ENCODE measurements around the gene ABHD12. TPM values are rescaled to one million over a fixed set of nuclear protein-coding genes. Genes with fewer than 3 reads are reported as not detected.

Gene ABHD12
- total and polyA plus RNA-seq, 10 of the 15 experiments (the other 5 are each of a cell fraction or from before 2014, with no cell fraction given), result 1.5 to 61.8 (median 26.7) TPM

- ChIA-PET POLR2A (no interaction called here), SMC1A (ENCODE audit: uncharacterized antibody, unreplicated experiment) (interaction anchor here (1.1 to 1.6 kb wide), 2 partner anchors 9 to 29 kb away, joined by 3 read pairs; no protein-coding TSS in a partner anchor), RAD21 (ENCODE audit: unreplicated experiment) (no interaction called here), CTCF (no interaction called here)
- ATAC-seq, result no peak
- Histone ChIP-seq H3K27me3 (replicated peaks in 1 of 2; ENCODE audit: control insufficient read depth in 2 of 2, insufficient read depth in 2 of 2, low read length in 1 of 2) (no peaks in the 10 kb centered on the region), H3K4me3 (no peak overlapping the region), H3K9me3 (replicated peaks; ENCODE audit: control insufficient read depth, insufficient read depth, low read length) (no peaks in the 10 kb centered on the region; the same call in 1 of the 3 replicates), H3K4me1 (ENCODE audit: control insufficient read depth, insufficient read depth, low read length) (peaks cover 4% of the 10 kb centered on the region; the same call in 1 of the 2 replicates), H3K79me2 (ENCODE audit: control insufficient read depth, insufficient read depth, low read length) (peaks cover 14% of the 10 kb centered on the region), H4K20me1 (ENCODE audit: control insufficient read depth, insufficient read depth) (no peaks in the 10 kb centered on the region; the same call in 1 of the 2 replicates), H2AFZ (ENCODE audit: control insufficient read depth, low read depth, low read length) (no peak overlapping the region), H3K27ac (ENCODE audit: control insufficient read depth, insufficient read depth) (no peak overlapping the region), H3K4me2 (ENCODE audit: control insufficient read depth, insufficient read depth) (no peak overlapping the region), H3K36me3 (ENCODE audit: control insufficient read depth in 2 of 2, insufficient read depth in 2 of 2, low read length in 1 of 2) (no peaks in the 10 kb centered on the region; a peak in 1 of 4 replicates), H3K9ac (ENCODE audit: control insufficient read depth, insufficient read depth, low read length) (no peak overlapping the region)
- in situ Hi-C loops (cut with MboI) (no loop called here), intact Hi-C loops (cut with micrococcal nuclease; ENCODE audit: unreplicated experiment) (no loop called here)
- TF ChIP-seq RELA (IDR thresholded peaks at IDR 0.05; ENCODE audit: borderline replicate concordance, partially characterized antibody) (no peak), MTA2 (IDR thresholded peaks at IDR 0.05; ENCODE audit: low read depth) (no peak), MEF2B (IDR thresholded peaks at IDR 0.05; ENCODE audit: partially characterized antibody, poor library complexity, severe bottlenecking) (no peak), CHD2 (IDR thresholded peaks at IDR 0.05; ENCODE audit: borderline replicate concordance, low read depth, low read length) (no peak), HDGF (IDR thresholded peaks at IDR 0.05) (no peak), TBL1XR1 (IDR thresholded peaks at IDR 0.05; ENCODE audit: low read depth, low read length) (no peak), ATF3 (IDR thresholded peaks at IDR 0.05; ENCODE audit: borderline replicate concordance, extremely low read depth, low read depth, low read length) (no peak), IRF5 (IDR thresholded peaks at IDR 0.05; ENCODE audit: borderline replicate concordance) (no peak)
- no TSS peak for BruUV-seq (replicated peaks)
- DNase-seq (ENCODE audit: low read depth, low spot score), result no peak
- WGBS (ENCODE audit: insufficient coverage, insufficient replicate concordance, low lambda C conversion rate, missing lambda C conversion rate), result 100% methylated on average over 2 of the region's 2 CpGs
- FAIRE-seq, result no peak
Observed at GRCh38 chr20:25369971-25370370, 20.7 kb downstream of the ABHD12 start.
